ENCODE measurements around the gene TREH.

The TREH gene

DNA sequence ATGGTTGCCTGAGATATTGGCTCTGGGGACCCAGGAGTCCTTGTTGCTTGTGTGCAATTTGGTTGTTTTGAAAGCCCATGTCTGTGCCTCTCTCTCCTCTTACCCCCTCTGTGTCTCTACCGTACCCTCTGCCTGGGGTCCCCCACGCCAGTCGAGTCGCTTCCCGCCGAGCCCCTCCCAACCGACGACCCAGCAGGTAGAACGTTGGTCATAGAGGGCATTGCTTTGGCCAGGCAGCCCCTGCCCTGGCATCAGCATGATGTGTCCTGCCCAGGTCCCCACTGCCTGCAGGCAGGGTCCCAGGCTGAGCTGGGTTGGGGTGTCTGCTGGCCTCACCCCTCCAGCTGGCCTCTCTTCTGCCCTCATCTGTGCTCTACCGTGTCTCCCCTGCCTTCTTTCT is 35.0 kb downstream of the TREH start:
- no peak for TF ChIP-seq ZFX (IDR thresholded peaks at IDR 0.05)
- TF ChIP-seq, protein P1, sequence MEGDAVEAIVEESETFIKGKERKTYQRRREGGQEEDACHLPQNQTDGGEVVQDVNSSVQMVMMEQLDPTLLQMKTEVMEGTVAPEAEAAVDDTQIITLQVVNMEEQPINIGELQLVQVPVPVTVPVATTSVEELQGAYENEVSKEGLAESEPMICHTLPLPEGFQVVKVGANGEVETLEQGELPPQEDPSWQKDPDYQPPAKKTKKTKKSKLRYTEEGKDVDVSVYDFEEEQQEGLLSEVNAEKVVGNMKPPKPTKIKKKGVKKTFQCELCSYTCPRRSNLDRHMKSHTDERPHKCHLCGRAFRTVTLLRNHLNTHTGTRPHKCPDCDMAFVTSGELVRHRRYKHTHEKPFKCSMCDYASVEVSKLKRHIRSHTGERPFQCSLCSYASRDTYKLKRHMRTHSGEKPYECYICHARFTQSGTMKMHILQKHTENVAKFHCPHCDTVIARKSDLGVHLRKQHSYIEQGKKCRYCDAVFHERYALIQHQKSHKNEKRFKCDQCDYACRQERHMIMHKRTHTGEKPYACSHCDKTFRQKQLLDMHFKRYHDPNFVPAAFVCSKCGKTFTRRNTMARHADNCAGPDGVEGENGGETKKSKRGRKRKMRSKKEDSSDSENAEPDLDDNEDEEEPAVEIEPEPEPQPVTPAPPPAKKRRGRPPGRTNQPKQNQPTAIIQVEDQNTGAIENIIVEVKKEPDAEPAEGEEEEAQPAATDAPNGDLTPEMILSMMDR (conservative IDR thresholded peaks at IDR 0.05) = no peak
- no peak overlapping the region for H3K27ac ChIP-seq

DNA sequence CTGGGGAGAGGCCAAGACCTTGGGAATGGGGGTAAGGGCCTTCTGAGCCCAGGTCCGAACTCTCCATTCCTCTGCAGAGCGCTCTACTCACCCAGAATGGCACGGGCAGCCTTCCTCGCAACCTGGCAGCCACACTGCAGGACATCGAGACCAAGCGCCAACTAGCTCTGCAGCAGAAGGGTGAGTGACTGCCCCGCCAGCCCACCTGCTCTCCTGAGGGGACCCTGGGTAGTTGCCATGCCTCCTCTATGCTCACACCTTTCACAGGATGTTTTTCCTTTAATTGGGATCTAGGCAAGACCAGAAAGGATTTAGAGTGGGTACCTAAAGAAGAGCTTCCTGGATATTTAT is 35.5 kb downstream of the TREH start:
- H3K27ac ChIP-seq = no peak overlapping the region
- TF ChIP-seq ZFX (IDR thresholded peaks at IDR 0.05) = no peak
- TF ChIP-seq, protein P1 (conservative IDR thresholded peaks at IDR 0.05) = no peak

DNA sequence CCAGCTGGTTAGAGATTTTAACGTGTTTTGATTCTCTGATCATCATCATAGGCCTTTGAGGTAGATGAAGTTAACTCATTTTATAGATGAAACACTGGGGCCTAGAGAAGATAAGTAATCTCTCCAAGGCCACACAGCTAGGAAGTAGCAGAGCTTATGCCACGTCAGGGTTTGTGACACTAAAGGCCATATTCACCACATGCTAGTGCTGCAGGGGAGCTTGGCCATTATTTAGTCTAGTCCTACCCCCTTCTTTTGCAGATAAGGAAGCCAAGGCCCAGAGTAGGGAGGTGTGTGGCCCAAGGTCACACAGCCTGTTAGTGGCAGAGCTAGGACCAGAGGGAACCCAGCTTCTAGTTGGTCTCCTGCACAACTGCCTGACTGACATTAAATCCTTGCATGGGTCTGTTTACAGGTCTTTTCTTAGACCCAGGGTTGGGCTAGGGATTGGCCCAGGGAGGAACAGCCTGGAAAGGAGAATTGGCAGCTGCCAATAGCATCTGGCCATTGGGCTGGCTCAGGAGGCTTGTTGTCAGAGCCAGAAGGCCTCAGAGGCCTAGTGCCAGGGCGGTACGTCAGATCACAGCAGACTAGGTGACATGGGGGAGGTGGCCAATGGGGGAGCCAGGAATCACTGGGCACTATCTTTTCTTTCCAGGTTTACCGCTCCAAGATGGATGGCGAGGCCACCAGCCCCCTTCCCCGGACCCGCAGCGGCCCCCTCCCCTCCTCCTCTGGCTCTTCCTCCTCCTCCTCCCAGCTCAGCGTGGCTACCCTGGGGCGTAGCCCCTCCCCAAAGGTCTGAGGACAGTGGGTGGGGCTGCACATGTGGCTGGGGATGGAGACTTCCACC is 36.1 kb downstream of the TREH start:
- TF ChIP-seq, protein P1 (conservative IDR thresholded peaks at IDR 0.05) = no peak
- no peak for TF ChIP-seq ZFX (IDR thresholded peaks at IDR 0.05)
- H3K27ac ChIP-seq = no peak overlapping the region

DNA sequence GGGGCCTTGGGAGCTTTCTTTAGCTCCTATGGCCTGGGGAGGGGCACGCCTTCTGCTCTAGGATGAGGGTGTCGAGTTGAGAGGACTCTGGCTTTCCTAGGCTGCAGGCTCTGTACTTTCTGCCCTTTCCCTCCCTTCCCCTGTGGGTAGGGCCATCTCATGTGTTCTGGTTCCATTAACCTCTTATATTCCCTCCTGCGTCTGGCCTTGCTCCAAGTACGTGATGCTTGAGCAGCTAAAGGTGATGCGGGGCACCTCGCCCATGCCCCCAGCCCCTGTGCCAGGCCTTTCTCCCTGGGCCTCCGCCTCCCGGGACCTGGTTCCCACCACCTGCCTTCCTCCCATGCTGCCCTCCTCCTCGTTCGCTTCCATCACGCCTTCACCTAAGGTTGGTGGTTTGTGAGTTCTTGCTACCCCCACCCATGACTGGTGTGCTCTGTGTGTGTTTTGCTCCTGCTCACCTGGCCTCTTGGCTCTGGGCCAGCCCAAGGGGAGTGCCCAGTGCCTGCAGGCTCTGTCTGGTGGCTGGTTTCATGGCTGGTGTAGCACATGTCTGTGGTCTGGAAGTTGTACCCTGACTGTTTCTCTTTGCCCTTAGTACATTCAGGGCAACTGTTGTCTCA is 37.9 kb downstream of the TREH start:
- H3K27ac ChIP-seq = no peak overlapping the region
- TF ChIP-seq, protein P1 (conservative IDR thresholded peaks at IDR 0.05) = no peak
- TF ChIP-seq ZFX (IDR thresholded peaks at IDR 0.05) = no peak

DNA sequence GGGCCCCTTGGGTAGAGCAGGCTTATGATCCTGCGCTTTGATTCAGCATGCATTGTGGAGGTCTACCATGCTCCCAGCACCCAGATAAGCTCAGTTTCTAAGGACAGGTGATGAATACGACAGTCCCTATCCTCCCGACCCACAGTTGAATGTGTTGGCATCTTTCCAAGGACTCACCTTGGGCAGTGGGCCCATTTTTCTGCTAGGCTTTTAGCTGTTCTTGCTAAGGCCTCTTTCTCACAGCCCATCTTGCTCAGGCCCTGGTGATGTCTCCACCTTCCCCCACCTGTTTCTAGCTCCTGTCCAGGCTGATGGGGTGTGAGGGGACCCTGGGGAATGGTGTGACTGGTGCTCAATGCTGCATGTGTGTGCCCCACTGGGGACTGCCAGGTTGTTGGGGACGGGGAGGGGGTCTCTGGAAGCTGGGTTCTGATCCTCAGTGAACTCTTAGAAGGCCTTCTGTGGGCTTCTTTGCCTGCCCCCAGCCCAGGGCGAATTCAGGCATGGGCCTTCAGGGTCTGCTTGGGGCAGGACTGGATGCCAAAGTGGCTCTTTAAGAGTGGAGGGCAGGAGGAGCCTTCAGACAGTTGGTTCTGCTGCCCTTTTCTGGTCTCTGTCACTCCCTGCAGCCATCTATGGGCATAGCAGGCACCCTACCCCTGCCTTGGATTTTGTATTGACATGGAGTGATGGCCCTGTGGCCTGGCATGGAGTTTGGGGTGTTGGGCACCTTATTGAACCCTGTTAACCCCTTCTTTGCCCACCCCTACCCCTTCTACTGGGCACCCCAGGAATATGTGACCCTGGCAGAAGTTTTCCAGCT is 38.9 kb downstream of the TREH start:
- TF ChIP-seq ZFX (IDR thresholded peaks at IDR 0.05) = no peak
- TF ChIP-seq, protein P1 (conservative IDR thresholded peaks at IDR 0.05) = no peak
- H3K27ac ChIP-seq = no peak overlapping the region

DNA sequence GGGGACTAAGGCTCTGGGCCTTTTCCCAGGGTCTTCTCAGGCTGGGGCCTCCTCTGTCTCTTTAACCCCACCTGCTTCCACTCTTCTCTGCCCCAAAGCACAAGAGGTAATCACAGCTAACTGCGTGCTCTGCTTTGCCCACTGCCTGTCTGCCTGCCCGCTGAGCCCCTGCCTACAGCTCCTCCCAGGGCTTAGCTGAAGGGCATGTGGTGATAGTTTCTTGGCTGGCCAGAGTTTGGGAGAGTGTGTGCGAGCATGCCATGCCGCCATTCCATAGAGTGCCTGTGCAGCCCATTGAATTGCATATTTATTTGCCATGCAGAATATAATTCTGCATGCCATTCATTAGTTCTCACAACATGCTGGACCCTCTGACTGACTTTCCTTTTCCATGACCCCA is 39.6 kb downstream of the TREH start:
- TF ChIP-seq ZFX (IDR thresholded peaks at IDR 0.05) = no peak
- TF ChIP-seq, protein P1 (conservative IDR thresholded peaks at IDR 0.05) = no peak
- no peak overlapping the region for H3K27ac ChIP-seq

DNA sequence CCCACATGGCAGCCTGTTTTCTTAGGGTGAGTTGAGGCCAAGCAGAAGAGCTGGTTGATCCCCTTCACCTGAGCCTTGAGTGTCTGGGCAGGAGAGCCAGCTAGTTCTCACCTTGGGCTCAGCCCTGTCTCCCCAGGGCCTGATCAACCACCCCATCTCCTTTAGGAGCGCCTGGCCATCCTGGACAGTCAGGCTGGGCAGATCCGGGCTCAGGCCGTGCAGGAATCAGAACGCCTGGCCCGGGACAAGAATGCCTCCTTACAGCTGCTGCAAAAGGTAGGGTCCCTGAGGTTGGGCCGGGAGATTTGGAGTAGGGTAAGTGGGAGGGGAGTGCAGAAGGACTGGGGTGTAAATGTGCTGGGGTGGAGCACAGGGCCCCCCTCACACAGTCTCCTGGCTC is 40.7 kb downstream of the TREH start:
- H3K27ac ChIP-seq = no peak overlapping the region
- TF ChIP-seq, protein P1 (conservative IDR thresholded peaks at IDR 0.05) = no peak
- no peak for TF ChIP-seq ZFX (IDR thresholded peaks at IDR 0.05)

All from C4-2B (cell line).